T-helper 2 cell treated with Interferon-gamma antibody and Interleukin-4, amounts not matched to agents 5 μg/mL and 100 μg/mL, for 36 hours (primary cell): Measurements from ENCODE around the gene LAMB1.
A peak's percentile ranks its signal among the peaks of the same experiment; 100 is the strongest.

Experiments
- DNase-seq: peaks from one replicate; pipeline ENCODE4 v3.0.0; 2021; ENCODE audit warnings: low spot score
- H3K27ac Mint-ChIP-seq: one replicate; pipeline ENCODE4 v1.8.0; 2021; ENCODE audit warnings: mild to moderate bottlenecking, mixed read lengths
- H3K27me3 Mint-ChIP-seq: one replicate; pipeline ENCODE4 v1.8.0; 2021; ENCODE audit warnings: low read depth, mixed read lengths
- H3K36me3 Mint-ChIP-seq: one replicate; pipeline ENCODE4 v1.8.0; 2021; ENCODE audit warnings: low read depth, mixed read lengths
- H3K4me1 Mint-ChIP-seq: one replicate; pipeline ENCODE4 v1.8.0; 2021; ENCODE audit warnings: low read depth, mixed read lengths
- H3K4me3 Mint-ChIP-seq: one replicate; pipeline ENCODE4 v1.8.0; 2022; ENCODE audit warnings: mild to moderate bottlenecking, moderate library complexity, mixed read lengths
- H3K9me3 Mint-ChIP-seq: one replicate; pipeline ENCODE4 v1.8.0; 2021; ENCODE audit warnings: mixed read lengths

Gene LAMB1

DNA sequence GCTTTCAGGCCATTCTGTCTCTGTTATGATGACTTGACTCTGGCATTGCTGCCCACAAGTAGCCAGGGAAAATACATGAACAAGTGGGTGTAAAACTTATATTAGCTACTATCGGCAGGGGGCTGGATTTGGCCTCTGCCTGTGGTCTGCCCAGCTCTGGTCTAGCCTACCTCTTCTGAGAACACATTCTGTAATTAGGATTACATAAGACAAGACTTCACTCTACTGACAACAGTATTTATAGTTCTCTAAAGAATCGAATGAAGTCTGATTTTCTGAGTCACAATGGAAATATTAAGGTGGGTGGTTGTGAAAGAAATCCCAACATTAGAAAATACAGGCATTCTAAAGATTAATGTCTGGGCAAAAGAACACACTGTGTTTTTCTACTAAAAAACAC is 56.5 kb downstream of the LAMB1 start:
- Mint-ChIP-seq H3K4me1 (no peaks in the 10 kb centered on the region), H3K27me3 (peaks cover 7% of the 10 kb centered on the region), H3K36me3 (no peaks in the 10 kb centered on the region), H3K27ac (no peak overlapping the region), H3K4me3 (no peak overlapping the region), H3K9me3 (no peaks in the 10 kb centered on the region)
- DNase-seq: no peak

GRCh38 chr7:107945332-107945731 is 57.6 kb downstream of the LAMB1 start:
- DNase-seq: no peak
- H3K9me3 Mint-ChIP-seq: no peaks in the 10 kb centered on the region
- no peaks in the 10 kb centered on the region for H3K36me3 Mint-ChIP-seq
- no peak overlapping the region for H3K27ac Mint-ChIP-seq
- no peaks in the 10 kb centered on the region for H3K4me1 Mint-ChIP-seq
- peaks cover 4% of the 10 kb centered on the region for H3K27me3 Mint-ChIP-seq
- no peak overlapping the region for H3K4me3 Mint-ChIP-seq

DNA sequence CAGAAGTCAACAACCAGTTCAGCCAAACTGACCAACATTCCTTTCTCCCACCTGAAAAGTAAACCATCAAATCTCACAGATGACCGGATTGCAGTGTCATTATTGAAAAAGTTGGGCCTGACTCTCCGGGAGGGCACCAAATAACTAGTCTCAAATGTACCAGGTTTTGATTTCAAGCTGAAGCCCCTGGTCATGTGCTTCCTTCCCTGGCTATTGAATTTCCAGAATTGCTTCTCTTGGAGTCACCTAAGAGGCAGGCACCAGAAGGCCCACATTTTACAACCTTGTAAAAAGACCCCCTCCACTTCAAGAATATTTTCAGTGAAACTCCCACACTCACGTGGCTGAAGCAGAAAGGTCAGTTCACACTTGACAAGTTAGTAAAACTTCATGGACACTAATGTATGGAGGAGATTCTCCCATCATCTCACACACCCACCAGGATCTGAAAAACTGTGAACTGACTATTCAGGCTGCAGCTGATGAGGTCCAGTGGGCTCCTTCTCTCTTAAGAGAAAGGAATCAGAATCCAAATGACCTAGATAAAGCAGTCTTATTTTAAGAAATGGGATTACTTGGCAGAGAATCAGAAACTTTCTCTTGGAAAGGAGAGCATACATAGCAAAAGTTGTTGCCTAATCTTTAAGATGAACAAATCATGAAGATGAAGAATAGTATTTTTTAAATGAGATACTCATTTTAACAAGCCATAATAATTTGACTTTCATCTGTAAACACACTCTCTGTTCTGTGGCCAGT is 58.4 kb downstream of the LAMB1 start:
- H3K9me3 Mint-ChIP-seq: no peaks in the 10 kb centered on the region
- peaks cover 4% of the 10 kb centered on the region for H3K27me3 Mint-ChIP-seq
- H3K27ac Mint-ChIP-seq: no peak overlapping the region
- H3K36me3 Mint-ChIP-seq: no peaks in the 10 kb centered on the region
- no peak overlapping the region for H3K4me3 Mint-ChIP-seq
- DNase-seq: no peak
- H3K4me1 Mint-ChIP-seq: no peaks in the 10 kb centered on the region

DNA sequence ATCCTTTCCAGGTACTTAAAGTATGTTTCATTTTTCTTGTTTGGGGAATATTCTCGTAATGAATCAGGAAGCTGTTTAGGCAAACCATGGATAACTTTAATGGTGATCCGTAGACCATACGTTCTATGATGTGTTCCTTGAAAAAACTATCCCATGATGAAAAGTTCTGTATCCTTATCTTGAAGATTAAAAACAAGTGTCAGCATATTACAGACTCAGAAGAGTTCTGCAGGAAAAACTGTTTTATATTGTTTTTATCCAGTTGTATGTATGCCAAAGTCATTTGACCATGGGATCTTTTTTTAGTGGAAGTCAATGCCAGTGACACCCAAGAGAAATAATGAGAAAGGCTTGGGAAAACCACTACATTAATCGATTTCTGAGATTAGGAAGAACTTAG is 59.9 kb downstream of the LAMB1 start:
- Mint-ChIP-seq H3K27ac (no peak overlapping the region), H3K4me3 (no peak overlapping the region), H3K27me3 (no peaks in the 10 kb centered on the region), H3K4me1 (no peaks in the 10 kb centered on the region), H3K36me3 (no peaks in the 10 kb centered on the region), H3K9me3 (no peaks in the 10 kb centered on the region)
- DNase-seq: no peak

GRCh38 chr7:107940951-107941350 is 62.0 kb downstream of the LAMB1 start:
- Mint-ChIP-seq H3K36me3 (no peaks in the 10 kb centered on the region), H3K9me3 (no peaks in the 10 kb centered on the region), H3K4me1 (no peaks in the 10 kb centered on the region), H3K4me3 (no peak overlapping the region), H3K27me3 (no peaks in the 10 kb centered on the region), H3K27ac (no peak overlapping the region)
- DNase-seq: no peak

GRCh38 chr7:107939573-107940489 is 63.1 kb downstream of the LAMB1 start:
- H3K27ac Mint-ChIP-seq: no peak overlapping the region
- no peak overlapping the region for H3K4me3 Mint-ChIP-seq
- H3K9me3 Mint-ChIP-seq: no peaks in the 10 kb centered on the region
- no peaks in the 10 kb centered on the region for H3K4me1 Mint-ChIP-seq
- H3K36me3 Mint-ChIP-seq: no peaks in the 10 kb centered on the region
- H3K27me3 Mint-ChIP-seq: no peaks in the 10 kb centered on the region
- DNase-seq: no peak

DNA sequence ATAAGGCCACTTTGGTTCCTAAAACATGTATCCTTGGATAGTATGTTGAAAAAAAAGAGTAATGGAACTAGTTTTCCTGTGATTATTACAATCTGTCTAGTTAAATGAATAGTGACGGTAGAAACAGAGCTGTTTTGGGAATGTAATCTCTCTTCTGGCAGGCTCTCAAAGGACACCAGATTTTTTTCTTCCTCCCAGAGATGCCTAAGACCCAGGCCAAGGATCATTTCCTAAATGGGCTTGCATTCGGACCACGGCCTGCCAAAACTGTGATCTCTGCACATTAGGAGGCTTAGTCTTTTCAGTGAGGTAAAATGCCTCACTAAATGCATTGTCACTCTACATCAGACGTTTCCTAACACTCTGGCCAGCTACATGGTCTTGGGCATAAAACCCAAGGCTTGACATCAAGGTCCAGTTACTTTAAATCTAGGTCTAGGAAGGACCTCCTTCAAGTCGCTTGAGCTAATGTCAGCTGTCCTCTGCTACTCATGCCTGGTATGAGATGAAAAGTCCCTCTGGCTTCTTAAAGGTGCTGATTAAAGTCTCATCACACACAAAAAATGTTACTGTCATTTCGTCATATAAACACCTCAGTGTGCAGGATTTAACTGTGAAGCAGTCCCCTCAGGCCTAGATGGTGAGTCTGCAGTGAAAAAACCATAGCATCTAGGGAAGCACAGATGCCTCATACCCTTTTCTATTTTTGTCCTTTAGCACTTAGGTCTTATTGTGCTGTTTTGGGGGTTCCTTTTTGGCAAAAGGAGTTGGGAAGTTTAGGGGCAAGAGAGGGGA is 64.3 kb downstream of the LAMB1 start:
- H3K27me3 Mint-ChIP-seq: no peaks in the 10 kb centered on the region
- no peak overlapping the region for H3K27ac Mint-ChIP-seq
- DNase-seq: no peak

GRCh38 chr7:107937531-107937930 is 65.4 kb downstream of the LAMB1 start:
- Mint-ChIP-seq H3K36me3 (peaks cover 3% of the 10 kb centered on the region), H3K4me1 (peaks cover 3% of the 10 kb centered on the region), H3K27me3 (no peaks in the 10 kb centered on the region), H3K27ac (no peak overlapping the region), H3K4me3 (no peak overlapping the region), H3K9me3 (no peaks in the 10 kb centered on the region)
- no peak for DNase-seq

More for the DNA sequence above, 64.3 kb downstream of the LAMB1 start:
- H3K4me3 Mint-ChIP-seq: no peak overlapping the region
- H3K36me3 Mint-ChIP-seq: no peaks in the 10 kb centered on the region
- H3K9me3 Mint-ChIP-seq: no peaks in the 10 kb centered on the region
- H3K4me1 Mint-ChIP-seq: no peaks in the 10 kb centered on the region

DNA sequence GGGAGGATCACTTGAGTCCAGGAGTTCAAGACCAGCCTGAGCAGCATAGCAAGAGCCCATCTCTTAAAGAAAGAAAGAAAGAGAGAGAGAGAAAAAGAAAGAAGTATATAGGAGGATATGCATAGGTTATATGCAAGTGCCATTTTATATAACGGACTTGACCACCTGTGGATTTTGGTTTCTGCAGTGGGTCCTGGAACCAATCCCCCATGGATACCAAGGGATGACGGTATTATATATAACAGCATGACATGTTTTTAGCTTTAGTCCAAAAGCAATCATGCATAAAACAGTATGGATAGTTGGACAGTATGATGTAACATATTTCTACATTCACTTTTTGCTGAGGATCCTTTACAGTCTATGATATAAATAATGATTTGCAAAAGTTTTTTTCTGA is 66.6 kb downstream of the LAMB1 start:
- DNase-seq: no peak
- no peaks in the 10 kb centered on the region for H3K9me3 Mint-ChIP-seq
- peaks cover 4% of the 10 kb centered on the region for H3K36me3 Mint-ChIP-seq
- H3K4me3 Mint-ChIP-seq: no peak overlapping the region
- no peak overlapping the region for H3K27ac Mint-ChIP-seq
- peaks cover 9% of the 10 kb centered on the region for H3K4me1 Mint-ChIP-seq
- no peaks in the 10 kb centered on the region for H3K27me3 Mint-ChIP-seq

GRCh38 chr7:107934991-107935770 is 67.8 kb downstream of the LAMB1 start:
- H3K4me1 Mint-ChIP-seq: peaks cover 9% of the 10 kb centered on the region

DNA sequence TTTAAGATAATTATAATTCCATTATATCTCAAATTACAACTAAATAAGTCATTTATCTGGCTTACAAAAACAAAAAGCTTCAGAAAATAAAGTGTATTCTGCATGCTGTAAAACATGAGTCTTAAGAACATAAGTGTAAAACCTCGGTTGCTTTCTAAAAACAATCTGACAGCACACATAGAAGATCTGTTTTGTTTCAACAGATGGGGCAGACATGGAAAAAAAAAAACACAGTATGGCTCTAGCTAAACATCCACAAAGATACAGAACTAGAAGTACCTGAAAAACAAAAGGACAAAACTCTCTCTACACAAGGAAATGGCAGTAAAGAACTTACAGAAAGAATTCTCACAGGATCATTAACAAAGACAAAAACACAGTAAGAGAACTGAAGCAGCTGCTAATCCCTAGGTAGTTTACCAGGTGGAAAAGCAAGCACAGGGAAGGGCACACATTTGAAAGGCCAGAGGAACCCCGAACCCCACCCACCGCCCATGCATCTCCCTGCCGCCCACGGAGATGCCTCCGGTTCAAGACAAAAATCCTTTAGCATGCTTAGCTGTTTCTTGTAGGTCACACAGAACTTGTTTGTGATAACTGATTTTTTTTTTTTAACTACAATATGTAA is 69.5 kb downstream of the LAMB1 start:
- peaks cover 5% of the 10 kb centered on the region for H3K36me3 Mint-ChIP-seq
- H3K27me3 Mint-ChIP-seq: no peaks in the 10 kb centered on the region
- H3K27ac Mint-ChIP-seq: peak overlapping the region; percentile 32
- no peak for DNase-seq
- no peak overlapping the region for H3K4me3 Mint-ChIP-seq
- H3K9me3 Mint-ChIP-seq: no peaks in the 10 kb centered on the region
- peaks cover 9% of the 10 kb centered on the region for H3K4me1 Mint-ChIP-seq

More at GRCh38 chr7:107934991-107935770, 67.8 kb downstream of the LAMB1 start:
- DNase-seq: no peak
- Mint-ChIP-seq H3K36me3 (peaks cover 4% of the 10 kb centered on the region), H3K27me3 (no peaks in the 10 kb centered on the region), H3K27ac (no peak overlapping the region), H3K9me3 (no peaks in the 10 kb centered on the region), H3K4me3 (no peak overlapping the region)

- H3K36me3 Mint-ChIP-seq: peaks cover 5% of the 10 kb centered on the region
- DNase-seq: no peak
- H3K4me1 Mint-ChIP-seq: peaks cover 9% of the 10 kb centered on the region
- H3K27ac Mint-ChIP-seq: no peak overlapping the region
- H3K9me3 Mint-ChIP-seq: no peaks in the 10 kb centered on the region
- H3K27me3 Mint-ChIP-seq: no peaks in the 10 kb centered on the region
- no peak overlapping the region for H3K4me3 Mint-ChIP-seq
Measured at GRCh38 chr7:107932805-107933204, 70.2 kb downstream of the LAMB1 start.
